ENCODE measurements around the gene EIF3I. TPM values are rescaled to one million over a fixed set of nuclear protein-coding genes. Genes with fewer than 3 reads are reported as not detected.

EIF3I gene
- total RNA-seq, 1 experiment from 2014 or later = 517 TPM

DNA sequence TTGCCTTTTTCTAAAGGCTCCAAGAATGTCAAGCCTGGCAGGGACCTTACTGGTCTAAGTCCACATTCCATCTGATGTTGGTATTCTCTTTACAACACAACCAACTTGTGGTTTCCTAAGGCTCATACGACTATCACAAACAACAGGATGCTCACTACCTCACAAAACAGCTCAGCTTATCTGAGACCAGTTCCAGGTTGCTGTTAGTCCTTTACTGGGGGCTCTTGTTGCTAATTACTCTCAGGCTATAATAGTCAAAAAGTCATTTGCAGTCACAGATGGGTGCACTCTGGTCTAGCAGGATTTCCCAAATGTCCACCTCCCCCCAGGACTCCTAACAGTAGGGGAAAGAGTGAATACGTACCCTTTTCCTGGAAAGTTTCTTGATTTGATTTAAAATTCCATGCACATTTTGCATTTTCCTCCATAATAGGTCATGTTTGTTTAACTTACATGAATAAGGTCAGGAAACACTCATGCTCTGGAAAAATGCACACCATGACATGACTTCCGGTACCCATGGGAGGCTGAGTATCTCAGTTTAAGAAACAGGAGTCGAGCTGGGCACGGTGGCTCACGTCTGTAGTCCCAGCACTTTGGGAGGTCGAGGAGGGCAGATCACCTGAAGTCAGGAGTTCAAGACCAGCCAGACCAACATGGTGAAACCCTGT, 44.8 kb downstream of the EIF3I start:
- DNase-seq (ENCODE audit: low read depth) = peak; percentile 53

DNA sequence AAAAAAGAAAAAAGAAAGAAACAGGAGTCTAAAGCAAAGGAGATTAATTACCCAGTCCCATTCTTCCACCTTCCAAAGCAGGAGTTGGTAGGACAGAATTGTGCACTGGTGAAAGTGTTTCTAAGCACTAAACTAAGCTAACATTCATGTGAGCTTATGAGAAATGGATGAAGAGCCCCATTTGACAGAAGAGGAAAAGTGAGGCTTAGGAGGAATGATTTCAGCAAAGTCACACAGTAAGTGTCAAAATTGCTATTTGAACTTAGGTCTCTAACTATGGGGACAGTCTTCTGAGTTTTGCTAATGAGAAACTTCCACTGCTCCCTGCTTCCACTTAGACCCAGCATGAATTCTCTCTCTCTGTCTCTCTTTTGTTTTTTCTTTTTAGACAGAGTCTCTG, 47.5 kb downstream of the EIF3I start:
- no peak for DNase-seq (ENCODE audit: low read depth)

DNA sequence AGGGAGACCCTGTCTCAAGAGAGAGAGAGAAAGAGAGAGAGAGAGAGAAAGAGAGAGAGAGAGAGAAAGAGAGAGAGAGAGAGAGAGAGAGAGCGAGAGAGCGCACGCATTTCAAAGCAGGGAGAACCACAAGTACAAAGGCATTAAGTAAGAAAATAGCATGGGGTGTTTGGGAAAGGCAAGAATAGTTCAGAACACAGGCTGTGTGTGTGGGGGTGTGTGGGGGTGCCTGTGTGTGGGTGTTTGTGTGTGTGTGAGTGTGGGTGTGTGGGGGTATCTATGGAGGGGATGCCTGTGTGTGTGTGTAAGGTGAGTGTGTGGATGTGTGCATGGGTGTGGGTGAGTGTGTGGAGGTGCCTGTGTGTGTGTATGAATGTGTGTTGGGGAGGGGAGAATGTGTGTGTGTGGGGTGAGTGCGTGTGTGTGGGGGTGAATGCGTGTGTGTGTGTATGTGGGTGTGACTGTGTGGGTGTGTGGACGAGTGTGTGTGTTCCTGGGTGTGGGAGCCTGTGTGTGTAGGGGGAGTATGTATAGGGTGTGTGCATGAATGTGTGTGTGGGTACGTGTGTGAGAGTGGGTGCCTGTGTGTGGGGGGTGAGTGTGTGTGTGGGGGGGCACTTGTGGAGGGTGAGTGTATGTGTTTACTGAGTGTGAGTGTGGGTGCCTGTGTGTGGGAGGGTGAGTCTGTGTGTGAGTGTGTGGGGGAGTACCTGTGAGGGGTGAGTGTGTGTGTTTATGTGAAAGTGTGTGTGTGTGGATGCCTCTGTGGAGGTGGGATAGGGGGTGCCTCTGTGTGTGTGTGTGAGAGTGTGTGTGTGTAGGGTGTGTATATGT, 50.6 kb downstream of the EIF3I start:
- DNase-seq (ENCODE audit: low read depth) = no peak

DNA sequence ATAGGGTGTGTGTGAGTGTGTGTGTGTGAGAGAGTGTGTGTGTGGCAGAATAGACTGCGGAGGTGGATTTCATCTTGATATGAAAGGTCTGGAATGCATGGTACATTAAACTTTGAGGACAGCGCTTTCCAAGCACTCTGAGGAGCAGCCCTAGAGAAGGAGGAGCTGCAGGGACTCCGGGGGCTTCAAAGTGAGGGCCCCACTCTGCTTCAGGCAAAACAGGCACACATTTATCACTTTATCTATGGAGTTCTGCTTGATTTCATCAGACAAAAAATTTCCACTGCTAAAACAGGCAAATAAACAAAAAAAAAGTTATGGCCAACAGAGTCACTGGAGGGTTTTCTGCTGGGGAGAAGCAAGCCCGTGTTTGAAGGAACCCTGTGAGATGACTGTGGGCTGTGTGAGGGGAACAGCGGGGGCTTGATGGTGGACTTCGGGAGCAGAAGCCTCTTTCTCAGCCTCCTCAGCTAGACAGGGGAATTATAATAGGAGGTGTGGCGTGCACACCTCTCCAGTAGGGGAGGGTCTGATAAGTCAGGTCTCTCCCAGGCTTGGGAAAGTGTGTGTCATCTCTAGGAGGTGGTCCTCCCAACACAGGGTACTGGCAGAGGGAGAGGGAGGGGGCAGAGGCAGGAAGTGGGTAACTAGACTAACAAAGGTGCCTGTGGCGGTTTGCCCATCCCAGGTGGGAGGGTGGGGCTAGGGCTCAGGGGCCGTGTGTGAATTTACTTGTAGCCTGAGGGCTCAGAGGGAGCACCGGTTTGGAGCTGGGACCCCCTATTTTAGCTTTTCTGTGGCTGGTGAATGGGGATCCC, 51.4 kb downstream of the EIF3I start:
- peak; percentile 73 for DNase-seq (ENCODE audit: low read depth)

DNA sequence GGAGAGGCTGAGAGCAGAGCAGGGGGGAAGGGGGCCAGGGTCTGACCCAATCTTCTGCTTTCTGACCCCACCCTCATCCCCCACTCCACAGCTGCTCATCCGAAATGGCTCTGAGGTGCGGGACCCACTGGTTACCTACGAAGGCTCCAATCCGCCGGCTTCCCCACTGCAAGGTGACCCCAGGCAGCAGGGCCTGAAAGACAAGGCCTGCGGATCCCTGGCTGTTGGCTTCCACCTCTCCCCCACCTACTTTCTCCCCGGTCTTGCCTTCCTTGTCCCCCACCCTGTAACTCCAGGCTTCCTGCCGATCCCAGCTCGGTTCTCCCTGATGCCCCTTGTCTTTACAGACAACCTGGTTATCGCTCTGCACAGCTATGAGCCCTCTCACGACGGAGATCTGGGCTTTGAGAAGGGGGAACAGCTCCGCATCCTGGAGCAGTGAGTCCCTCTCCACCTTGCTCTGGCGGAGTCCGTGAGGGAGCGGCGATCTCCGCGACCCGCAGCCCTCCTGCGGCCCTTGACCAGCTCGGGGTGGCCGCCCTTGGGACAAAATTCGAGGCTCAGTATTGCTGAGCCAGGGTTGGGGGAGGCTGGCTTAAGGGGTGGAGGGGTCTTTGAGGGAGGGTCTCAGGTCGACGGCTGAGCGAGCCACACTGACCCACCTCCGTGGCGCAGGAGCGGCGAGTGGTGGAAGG, 52.6 kb downstream of the EIF3I start:
- no peak for DNase-seq (ENCODE audit: low read depth)

DNA sequence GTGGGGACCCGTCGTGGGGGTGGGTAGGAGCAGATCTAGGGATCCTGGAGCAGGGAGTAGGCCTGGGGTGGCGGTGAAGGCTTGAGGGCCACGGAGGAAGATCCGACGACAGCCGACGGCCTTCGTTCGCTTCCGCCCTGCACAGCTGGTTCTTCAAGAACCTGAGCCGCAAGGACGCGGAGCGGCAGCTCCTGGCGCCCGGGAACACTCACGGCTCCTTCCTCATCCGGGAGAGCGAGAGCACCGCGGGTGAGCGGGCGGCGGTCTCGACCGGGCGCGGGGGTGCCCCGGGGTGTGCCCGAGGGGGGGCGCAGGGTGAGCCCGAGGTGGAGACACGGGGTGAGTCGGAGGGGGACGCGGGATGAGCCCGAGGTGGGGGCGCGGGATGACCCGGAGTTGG, 53.2 kb downstream of the EIF3I start:
- DNase-seq (ENCODE audit: low read depth) = no peak

DNA sequence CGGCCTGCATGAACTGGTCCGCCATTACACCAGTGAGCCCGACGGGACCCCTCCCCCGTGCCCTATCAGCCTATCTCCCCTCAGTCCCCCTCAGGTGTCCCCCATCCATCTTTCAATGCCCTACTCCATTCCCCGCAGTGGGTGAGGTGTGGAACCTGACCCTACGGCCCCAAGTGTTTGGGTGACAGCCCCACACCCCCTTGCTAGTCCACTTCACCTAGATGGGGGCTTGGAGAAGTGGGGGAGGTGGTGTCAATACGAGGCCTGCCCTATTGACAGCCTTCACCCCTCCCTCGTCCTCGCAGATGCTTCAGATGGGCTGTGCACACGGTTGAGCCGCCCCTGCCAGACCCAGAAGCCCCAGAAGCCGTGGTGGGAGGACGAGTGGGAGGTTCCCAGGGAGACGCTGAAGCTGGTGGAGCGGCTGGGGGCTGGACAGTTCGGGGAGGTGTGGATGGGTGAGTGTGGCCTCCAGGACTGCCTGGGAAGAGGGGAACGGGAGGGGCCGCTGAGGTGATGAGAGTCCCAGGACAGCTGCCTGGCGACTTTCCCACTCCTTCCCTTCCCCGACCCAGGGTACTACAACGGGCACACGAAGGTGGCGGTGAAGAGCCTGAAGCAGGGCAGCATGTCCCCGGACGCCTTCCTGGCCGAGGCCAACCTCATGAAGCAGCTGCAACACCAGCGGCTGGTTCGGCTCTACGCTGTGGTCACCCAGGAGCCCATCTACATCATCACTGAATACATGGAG, 54.0 kb downstream of the EIF3I start:
- DNase-seq (ENCODE audit: low read depth) = no peak

Other genes with a start within 250 kb of the EIF3I start
- 59.2 and 102 TPM in 2 replicates for gene KHDRBS1, start 208.5 kb upstream of the EIF3I start, total RNA-seq (2014; rRNA removed; shearing (Covaris generic))
- gene TMEM39B, start 149.5 kb upstream of the EIF3I start, total RNA-seq (2014; rRNA removed; shearing (Covaris generic)) = 13.9 and 16.1 TPM in 2 replicates
- gene KPNA6, start 114.4 kb upstream of the EIF3I start, total RNA-seq (2014; rRNA removed; shearing (Covaris generic)) = 49.8 and 73.0 TPM in 2 replicates
- gene TXLNA, start 42.7 kb upstream of the EIF3I start, total RNA-seq (2014; rRNA removed; shearing (Covaris generic)) = 62.5 and 102 TPM in 2 replicates
- gene CCDC28B, start 21.8 kb upstream of the EIF3I start, total RNA-seq (2014; rRNA removed; shearing (Covaris generic)) = 8.8 and 9.4 TPM in 2 replicates
- gene IQCC, start 16.7 kb upstream of the EIF3I start, total RNA-seq (2014; rRNA removed; shearing (Covaris generic)) = 6.9 and 8.7 TPM in 2 replicates
- not detected in 2 replicates for gene DCDC2B, start 13.3 kb upstream of the EIF3I start, total RNA-seq (2014; rRNA removed; shearing (Covaris generic))
- 12.0 and 12.3 TPM in 2 replicates for gene TMEM234, start 54 bp upstream of the EIF3I start, total RNA-seq (2014; rRNA removed; shearing (Covaris generic))
- gene FAM167B, start 24.8 kb downstream of the EIF3I start, total RNA-seq (2014; rRNA removed; shearing (Covaris generic)) = 0.20 and 1.4 TPM in 2 replicates
- 0.12 TPM in 1 of 2 replicates, not detected in the other for gene LCK, start 28.9 kb downstream of the EIF3I start, total RNA-seq (2014; rRNA removed; shearing (Covaris generic))
- 158 and 171 TPM in 2 replicates for gene HDAC1, start 69.7 kb downstream of the EIF3I start, total RNA-seq (2014; rRNA removed; shearing (Covaris generic))
- 73.3 and 110 TPM in 2 replicates for gene MARCKSL1, start 113.8 kb downstream of the EIF3I start, total RNA-seq (2014; rRNA removed; shearing (Covaris generic))
- gene FAM229A, start 140.1 kb downstream of the EIF3I start, total RNA-seq (2014; rRNA removed; shearing (Covaris generic)) = 0.42 and 1.2 TPM in 2 replicates
- gene TSSK3, start 140.1 kb downstream of the EIF3I start, total RNA-seq (2014; rRNA removed; shearing (Covaris generic)) = 0.07 TPM in 1 of 2 replicates, not detected in the other
- 86.0 and 91.7 TPM in 2 replicates for gene BSDC1, start 172.0 kb downstream of the EIF3I start, total RNA-seq (2014; rRNA removed; shearing (Covaris generic))
- gene ZBTB8B, start 242.7 kb downstream of the EIF3I start, total RNA-seq (2014; rRNA removed; shearing (Covaris generic)) = 0.02 and 0.32 TPM in 2 replicates

All from M059J (cell line).